ENCODE data around the gene ARHGAP32.

Gene ARHGAP32

DNA sequence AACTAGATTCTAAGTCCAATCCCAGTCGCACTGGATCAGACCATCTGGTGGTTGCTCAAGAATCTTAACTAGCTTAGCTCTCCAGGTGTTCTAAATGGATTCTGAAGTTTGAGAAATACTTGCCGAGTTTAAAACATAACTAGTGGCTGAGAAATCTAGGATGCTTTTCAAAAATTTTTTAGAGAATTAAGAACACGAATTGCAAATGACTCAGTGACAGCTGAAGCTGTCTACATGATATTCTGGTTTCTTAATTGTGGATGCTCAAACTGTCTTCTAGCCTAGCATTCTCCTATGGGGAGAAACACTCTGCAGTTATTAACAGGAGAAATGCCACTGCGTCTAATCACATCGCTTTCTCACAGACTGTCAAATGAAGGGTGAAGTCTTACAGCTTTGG lies 229.2 kb downstream of the ARHGAP32 start (continued):
- TF ChIP-seq, protein P1, sequence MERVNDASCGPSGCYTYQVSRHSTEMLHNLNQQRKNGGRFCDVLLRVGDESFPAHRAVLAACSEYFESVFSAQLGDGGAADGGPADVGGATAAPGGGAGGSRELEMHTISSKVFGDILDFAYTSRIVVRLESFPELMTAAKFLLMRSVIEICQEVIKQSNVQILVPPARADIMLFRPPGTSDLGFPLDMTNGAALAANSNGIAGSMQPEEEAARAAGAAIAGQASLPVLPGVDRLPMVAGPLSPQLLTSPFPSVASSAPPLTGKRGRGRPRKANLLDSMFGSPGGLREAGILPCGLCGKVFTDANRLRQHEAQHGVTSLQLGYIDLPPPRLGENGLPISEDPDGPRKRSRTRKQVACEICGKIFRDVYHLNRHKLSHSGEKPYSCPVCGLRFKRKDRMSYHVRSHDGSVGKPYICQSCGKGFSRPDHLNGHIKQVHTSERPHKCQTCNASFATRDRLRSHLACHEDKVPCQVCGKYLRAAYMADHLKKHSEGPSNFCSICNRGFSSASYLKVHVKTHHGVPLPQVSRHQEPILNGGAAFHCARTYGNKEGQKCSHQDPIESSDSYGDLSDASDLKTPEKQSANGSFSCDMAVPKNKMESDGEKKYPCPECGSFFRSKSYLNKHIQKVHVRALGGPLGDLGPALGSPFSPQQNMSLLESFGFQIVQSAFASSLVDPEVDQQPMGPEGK (CRISPR knock-in tag; IDR thresholded peaks at IDR 0.05; ENCODE audit: borderline replicate concordance): no peak
- TF ChIP-seq ZFP30 (CRISPR knock-in tag; IDR thresholded peaks at IDR 0.05): no peak
- TF ChIP-seq ZFP3 (CRISPR knock-in tag; IDR thresholded peaks at IDR 0.05): no peak

DNA sequence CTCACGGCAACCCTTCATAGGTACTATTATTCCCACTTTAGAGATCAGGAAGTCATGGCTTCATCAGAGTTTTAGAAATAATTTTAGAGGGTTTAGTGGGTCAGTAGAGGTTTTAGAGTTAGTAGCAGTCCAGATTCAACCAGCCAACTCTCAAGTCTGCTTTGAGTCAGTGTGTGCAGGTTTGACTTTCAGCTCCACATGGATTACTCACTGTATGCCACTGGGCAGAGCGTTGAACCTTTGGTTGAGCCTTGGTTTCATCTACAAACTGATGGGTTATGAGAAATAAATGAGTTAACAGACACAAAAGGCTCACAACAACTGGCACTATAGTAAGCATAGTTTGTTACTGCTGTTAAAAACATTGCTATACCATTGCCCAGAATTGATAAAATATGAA lies 230.5 kb downstream of the ARHGAP32 start:
- TF ChIP-seq, protein P1 (CRISPR knock-in tag; IDR thresholded peaks at IDR 0.05; ENCODE audit: borderline replicate concordance): no peak
- no peak for TF ChIP-seq ESRRG (CRISPR knock-in tag; IDR thresholded peaks at IDR 0.05)
- TF ChIP-seq BACH2 (CRISPR knock-in tag; IDR thresholded peaks at IDR 0.05; ENCODE audit: borderline replicate concordance): no peak
- no peak for TF ChIP-seq ZFP3 (CRISPR knock-in tag; IDR thresholded peaks at IDR 0.05)
- no peak for TF ChIP-seq ZNF565 (CRISPR knock-in tag; conservative IDR thresholded peaks at IDR 0.05; ENCODE audit: low read depth)
- TF ChIP-seq, protein P2, sequence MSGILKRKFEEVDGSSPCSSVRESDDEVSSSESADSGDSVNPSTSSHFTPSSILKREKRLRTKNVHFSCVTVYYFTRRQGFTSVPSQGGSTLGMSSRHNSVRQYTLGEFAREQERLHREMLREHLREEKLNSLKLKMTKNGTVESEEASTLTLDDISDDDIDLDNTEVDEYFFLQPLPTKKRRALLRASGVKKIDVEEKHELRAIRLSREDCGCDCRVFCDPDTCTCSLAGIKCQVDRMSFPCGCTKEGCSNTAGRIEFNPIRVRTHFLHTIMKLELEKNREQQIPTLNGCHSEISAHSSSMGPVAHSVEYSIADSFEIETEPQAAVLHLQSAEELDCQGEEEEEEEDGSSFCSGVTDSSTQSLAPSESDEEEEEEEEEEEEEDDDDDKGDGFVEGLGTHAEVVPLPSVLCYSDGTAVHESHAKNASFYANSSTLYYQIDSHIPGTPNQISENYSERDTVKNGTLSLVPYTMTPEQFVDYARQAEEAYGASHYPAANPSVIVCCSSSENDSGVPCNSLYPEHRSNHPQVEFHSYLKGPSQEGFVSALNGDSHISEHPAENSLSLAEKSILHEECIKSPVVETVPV (CRISPR knock-in tag; IDR thresholded peaks at IDR 0.05): no peak
- no peak for ATAC-seq

DNA sequence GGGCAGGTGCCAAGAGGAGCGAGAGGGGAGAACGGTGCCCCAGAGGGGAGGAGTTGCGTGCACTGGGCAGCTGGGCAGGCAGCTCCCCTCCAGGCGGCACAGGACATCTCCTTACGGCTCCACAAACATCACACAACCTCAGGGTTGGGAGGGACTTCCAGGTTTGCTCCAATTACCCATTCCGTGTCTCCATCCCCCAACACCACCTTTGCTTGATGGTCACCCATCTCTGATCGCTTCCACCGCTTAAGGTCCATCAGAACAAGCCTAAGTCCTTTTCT lies 235.0 kb downstream of the ARHGAP32 start:
- TF ChIP-seq, protein P2 (CRISPR knock-in tag; IDR thresholded peaks at IDR 0.05): no peak
- TF ChIP-seq ISL1 (CRISPR knock-in tag; IDR thresholded peaks at IDR 0.05): no peak
- no peak for TF ChIP-seq PPARA (CRISPR knock-in tag; IDR thresholded peaks at IDR 0.05; ENCODE audit: borderline replicate concordance)
- no peak for TF ChIP-seq SNAI2 (CRISPR knock-in tag; IDR thresholded peaks at IDR 0.05)
- no peak for TF ChIP-seq OSR1 (CRISPR knock-in tag; IDR thresholded peaks at IDR 0.05)
- no peak for TF ChIP-seq ZNF70 (CRISPR knock-in tag; IDR thresholded peaks at IDR 0.05)
- no peak for TF ChIP-seq ZFP3 (CRISPR knock-in tag; IDR thresholded peaks at IDR 0.05)
- TF ChIP-seq, protein P1 (CRISPR knock-in tag; IDR thresholded peaks at IDR 0.05; ENCODE audit: borderline replicate concordance): no peak
- no peak for TF ChIP-seq TCF4 (CRISPR knock-in tag; IDR thresholded peaks at IDR 0.05; ENCODE audit: borderline replicate concordance)
- ATAC-seq: peak; percentile 21; the same call in 2 of the 3 replicates

DNA sequence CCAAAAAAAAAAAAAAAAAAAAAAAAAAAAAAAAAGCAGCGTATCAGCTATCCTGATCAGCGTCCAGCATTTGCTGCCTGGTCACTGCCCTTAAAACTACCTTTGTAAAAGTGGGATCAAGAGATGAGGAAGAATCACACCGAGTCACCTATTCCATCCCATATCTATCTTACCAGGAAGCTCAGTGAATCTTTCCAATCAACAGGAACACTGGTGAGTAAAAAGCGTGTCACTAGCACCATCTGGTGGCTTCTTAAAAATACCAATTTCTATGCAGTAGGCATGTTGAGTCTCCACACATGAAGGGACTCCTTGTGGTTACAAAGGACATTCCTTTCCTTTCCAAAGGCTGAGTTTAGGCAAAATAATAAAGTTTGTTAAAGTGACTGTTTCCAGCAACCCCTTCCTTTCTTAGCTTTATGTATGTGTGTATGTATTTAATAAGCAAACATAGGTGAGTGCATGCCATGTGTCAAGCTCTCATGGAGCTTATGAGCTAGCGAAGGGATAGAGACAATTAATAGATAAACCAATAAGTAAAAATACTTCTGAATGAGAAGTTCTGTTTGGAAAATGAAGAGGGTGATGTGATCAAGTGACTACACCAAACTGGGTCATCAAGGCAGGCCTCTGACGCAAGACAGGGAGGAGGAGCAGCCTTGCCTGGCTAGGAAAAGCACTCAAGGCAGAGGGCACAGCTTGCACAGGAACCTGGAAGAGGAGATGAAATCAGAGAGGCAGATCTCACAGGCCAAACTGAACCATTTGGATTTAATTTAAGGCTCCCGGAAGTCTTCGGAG lies 235.5 kb downstream of the ARHGAP32 start:
- ATAC-seq: peak; percentile 96
- TF ChIP-seq CSDC2 (CRISPR knock-in tag; IDR thresholded peaks at IDR 0.05) (no peak), ISL1 (CRISPR knock-in tag; IDR thresholded peaks at IDR 0.05) (no peak), ARNTL (CRISPR knock-in tag; IDR thresholded peaks at IDR 0.05; ENCODE audit: borderline replicate concordance, low read depth) (no peak), ZNF8 (CRISPR knock-in tag; IDR thresholded peaks at IDR 0.05) (no peak), ESRRG (CRISPR knock-in tag; IDR thresholded peaks at IDR 0.05) (no peak), ZFP3 (CRISPR knock-in tag; IDR thresholded peaks at IDR 0.05) (no peak), TCF4 (CRISPR knock-in tag; IDR thresholded peaks at IDR 0.05; ENCODE audit: borderline replicate concordance) (no peak)
- TF ChIP-seq, protein P2 (CRISPR knock-in tag; IDR thresholded peaks at IDR 0.05): no peak
- TF ChIP-seq, protein P3, sequence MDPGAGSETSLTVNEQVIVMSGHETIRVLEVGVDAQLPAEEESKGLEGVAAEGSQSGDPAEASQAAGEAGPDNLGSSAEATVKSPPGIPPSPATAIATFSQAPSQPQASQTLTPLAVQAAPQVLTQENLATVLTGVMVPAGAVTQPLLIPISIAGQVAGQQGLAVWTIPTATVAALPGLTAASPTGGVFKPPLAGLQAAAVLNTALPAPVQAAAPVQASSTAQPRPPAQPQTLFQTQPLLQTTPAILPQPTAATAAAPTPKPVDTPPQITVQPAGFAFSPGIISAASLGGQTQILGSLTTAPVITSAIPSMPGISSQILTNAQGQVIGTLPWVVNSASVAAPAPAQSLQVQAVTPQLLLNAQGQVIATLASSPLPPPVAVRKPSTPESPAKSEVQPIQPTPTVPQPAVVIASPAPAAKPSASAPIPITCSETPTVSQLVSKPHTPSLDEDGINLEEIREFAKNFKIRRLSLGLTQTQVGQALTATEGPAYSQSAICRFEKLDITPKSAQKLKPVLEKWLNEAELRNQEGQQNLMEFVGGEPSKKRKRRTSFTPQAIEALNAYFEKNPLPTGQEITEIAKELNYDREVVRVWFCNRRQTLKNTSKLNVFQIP (CRISPR knock-in tag; IDR thresholded peaks at IDR 0.05; ENCODE audit: borderline replicate concordance, low read depth): no peak
- TF ChIP-seq, protein P4, sequence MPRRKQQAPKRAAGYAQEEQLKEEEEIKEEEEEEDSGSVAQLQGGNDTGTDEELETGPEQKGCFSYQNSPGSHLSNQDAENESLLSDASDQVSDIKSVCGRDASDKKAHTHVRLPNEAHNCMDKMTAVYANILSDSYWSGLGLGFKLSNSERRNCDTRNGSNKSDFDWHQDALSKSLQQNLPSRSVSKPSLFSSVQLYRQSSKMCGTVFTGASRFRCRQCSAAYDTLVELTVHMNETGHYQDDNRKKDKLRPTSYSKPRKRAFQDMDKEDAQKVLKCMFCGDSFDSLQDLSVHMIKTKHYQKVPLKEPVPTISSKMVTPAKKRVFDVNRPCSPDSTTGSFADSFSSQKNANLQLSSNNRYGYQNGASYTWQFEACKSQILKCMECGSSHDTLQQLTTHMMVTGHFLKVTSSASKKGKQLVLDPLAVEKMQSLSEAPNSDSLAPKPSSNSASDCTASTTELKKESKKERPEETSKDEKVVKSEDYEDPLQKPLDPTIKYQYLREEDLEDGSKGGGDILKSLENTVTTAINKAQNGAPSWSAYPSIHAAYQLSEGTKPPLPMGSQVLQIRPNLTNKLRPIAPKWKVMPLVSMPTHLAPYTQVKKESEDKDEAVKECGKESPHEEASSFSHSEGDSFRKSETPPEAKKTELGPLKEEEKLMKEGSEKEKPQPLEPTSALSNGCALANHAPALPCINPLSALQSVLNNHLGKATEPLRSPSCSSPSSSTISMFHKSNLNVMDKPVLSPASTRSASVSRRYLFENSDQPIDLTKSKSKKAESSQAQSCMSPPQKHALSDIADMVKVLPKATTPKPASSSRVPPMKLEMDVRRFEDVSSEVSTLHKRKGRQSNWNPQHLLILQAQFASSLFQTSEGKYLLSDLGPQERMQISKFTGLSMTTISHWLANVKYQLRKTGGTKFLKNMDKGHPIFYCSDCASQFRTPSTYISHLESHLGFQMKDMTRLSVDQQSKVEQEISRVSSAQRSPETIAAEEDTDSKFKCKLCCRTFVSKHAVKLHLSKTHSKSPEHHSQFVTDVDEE (CRISPR knock-in tag; IDR thresholded peaks at IDR 0.05): no peak
